HG02610 (cell line): ENCODE data around the gene LRRK1.
A peak's percentile ranks its signal among the peaks of the same experiment; 100 is the strongest.

ENCODE experiments used
- ATAC-seq: cut with Tn5 transposase; IDR thresholded peaks from one replicate; pipeline ENCODE4 v1.9.1; 2021; ENCODE audit warnings: mild to moderate bottlenecking, moderate library complexity; ENCODE audit not compliant: unreplicated experiment

The LRRK1 gene

GRCh38 chr15:101020451-101020850 is 101.3 kb downstream of the LRRK1 start:
- no peak for ATAC-seq

- ATAC-seq: no peak
These were observed 101.8 kb downstream of the LRRK1 start for GRCh38 chr15:101020945-101021344.

GRCh38 chr15:101022306-101022705 is 103.1 kb downstream of the LRRK1 start:
- no peak for ATAC-seq

- ATAC-seq: no peak
These were observed 103.7 kb downstream of the LRRK1 start for GRCh38 chr15:101022876-101023275.

- no peak for ATAC-seq
These were observed 104.4 kb downstream of the LRRK1 start for GRCh38 chr15:101023501-101024072.

GRCh38 chr15:101024073-101024695 is 105.0 kb downstream of the LRRK1 start:
- ATAC-seq: no peak

GRCh38 chr15:101024706-101025500 is 105.7 kb downstream of the LRRK1 start:
- no peak for ATAC-seq

- ATAC-seq: no peak
These were observed 106.3 kb downstream of the LRRK1 start for GRCh38 chr15:101025501-101025885.

GRCh38 chr15:101025896-101026631 is 106.9 kb downstream of the LRRK1 start:
- no peak for ATAC-seq

GRCh38 chr15:101026656-101027272 is 107.6 kb downstream of the LRRK1 start:
- ATAC-seq: no peak

- no peak for ATAC-seq
These were observed 108.2 kb downstream of the LRRK1 start for GRCh38 chr15:101027273-101027901.

- no peak for ATAC-seq
These were observed 108.8 kb downstream of the LRRK1 start for GRCh38 chr15:101027920-101028319.

GRCh38 chr15:101028321-101028720 is 109.2 kb downstream of the LRRK1 start:
- no peak for ATAC-seq

GRCh38 chr15:101028772-101029438 is 109.7 kb downstream of the LRRK1 start:
- ATAC-seq: no peak

GRCh38 chr15:101029971-101030661 is 111.0 kb downstream of the LRRK1 start:
- no peak for ATAC-seq

GRCh38 chr15:101031213-101031612 is 112.1 kb downstream of the LRRK1 start:
- no peak for ATAC-seq

GRCh38 chr15:101033801-101034200 is 114.6 kb downstream of the LRRK1 start:
- ATAC-seq: no peak

- peak; percentile 53 for ATAC-seq
These were observed 116.5 kb downstream of the LRRK1 start for GRCh38 chr15:101035611-101036010.

GRCh38 chr15:101036189-101036588 is 117.0 kb downstream of the LRRK1 start:
- no peak for ATAC-seq
